ENCODE measurements around the gene TMEM179B. TPM values are rescaled to one million over a fixed set of nuclear protein-coding genes. Genes with fewer than 3 reads are reported as not detected.
"Not testable (repeated sequence)": the region's sequence is repeated elsewhere in the genome, so short reads cannot be mapped to it uniquely, and the experiment has no call there.

The TMEM179B gene, protein sequence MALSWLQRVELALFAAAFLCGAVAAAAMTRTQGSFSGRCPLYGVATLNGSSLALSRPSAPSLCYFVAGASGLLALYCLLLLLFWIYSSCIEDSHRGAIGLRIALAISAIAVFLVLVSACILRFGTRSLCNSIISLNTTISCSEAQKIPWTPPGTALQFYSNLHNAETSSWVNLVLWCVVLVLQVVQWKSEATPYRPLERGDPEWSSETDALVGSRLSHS
- 20.5 TPM for total RNA-seq
- long read RNA-seq, transcript TMEM179B-201 (5 exons, 1,023 nt), result major isoform, 11 of 19 reads
- long read RNA-seq, partial matches to known transcripts, result 1 of 19 reads
- long read RNA-seq, other reads (novel, unspliced or antisense), result 6 of 19 reads

DNA sequence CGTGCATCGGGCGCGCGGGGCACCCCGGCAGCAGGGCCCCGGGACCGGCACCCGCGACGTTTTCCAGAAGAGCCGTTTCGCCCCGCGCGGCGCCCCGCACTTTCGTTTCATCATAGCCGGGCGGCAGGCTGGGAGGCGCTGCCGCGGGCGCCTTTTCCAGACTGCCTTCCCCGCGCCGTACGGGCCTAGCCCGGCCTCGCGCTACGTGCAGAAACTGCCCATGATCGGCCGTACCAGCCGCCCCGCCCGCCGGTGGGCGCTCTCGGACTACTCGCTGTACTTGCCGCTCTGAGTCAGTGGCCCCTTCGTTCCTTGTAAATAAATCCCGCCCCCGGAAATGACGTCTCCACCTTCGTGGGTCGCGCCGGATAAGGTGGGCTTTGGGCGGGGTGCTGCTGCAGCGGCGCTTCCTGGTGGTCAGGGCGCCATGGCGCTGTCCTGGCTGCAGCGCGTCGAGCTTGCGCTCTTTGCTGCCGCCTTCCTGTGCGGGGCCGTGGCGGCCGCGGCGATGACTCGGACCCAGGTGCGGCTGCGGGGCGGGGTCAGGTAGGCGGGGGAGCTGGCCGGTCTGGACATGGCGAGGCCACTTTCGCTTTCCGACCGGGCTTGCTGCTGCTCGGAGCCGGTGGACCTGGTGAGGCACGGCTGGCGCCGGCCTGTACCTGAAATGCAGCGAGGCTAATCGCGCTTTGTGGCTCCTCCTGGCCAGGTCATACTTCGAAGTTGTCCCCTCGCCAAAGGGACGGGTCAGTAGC, at the start of gene TMEM179B:
TMEM179B (plus strand) TSS at position 398 of the 755 bp plus-strand sequence; CDS start at position 428, 30 bp downstream.
- H3K9me3 ChIP-seq (replicated peaks), result no peaks in the 10 kb centered on the region
- peak; percentile 97 for DNase-seq
- intact Hi-C loops (cut with micrococcal nuclease), result loop anchor here (5.0 kb wide), 1 partner anchor 75 kb away; no protein-coding TSS in a partner anchor
- peaks cover 31% of the 10 kb centered on the region for H3K36me3 ChIP-seq
- no peaks in the 10 kb centered on the region for H3K27me3 ChIP-seq (ENCODE audit: low read depth)
- H3K27ac ChIP-seq (replicated peaks), result peak within 1 kb of the TSS; percentile 100
- H3K4me3 ChIP-seq, result peak within 1 kb of the TSS; percentile 99
- TF ChIP-seq, protein P1, sequence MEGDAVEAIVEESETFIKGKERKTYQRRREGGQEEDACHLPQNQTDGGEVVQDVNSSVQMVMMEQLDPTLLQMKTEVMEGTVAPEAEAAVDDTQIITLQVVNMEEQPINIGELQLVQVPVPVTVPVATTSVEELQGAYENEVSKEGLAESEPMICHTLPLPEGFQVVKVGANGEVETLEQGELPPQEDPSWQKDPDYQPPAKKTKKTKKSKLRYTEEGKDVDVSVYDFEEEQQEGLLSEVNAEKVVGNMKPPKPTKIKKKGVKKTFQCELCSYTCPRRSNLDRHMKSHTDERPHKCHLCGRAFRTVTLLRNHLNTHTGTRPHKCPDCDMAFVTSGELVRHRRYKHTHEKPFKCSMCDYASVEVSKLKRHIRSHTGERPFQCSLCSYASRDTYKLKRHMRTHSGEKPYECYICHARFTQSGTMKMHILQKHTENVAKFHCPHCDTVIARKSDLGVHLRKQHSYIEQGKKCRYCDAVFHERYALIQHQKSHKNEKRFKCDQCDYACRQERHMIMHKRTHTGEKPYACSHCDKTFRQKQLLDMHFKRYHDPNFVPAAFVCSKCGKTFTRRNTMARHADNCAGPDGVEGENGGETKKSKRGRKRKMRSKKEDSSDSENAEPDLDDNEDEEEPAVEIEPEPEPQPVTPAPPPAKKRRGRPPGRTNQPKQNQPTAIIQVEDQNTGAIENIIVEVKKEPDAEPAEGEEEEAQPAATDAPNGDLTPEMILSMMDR (IDR thresholded peaks at IDR 0.05; ENCODE audit: borderline replicate concordance), result peak; percentile 29
- H3K4me1 ChIP-seq, result peaks cover 68% of the 10 kb centered on the region

DNA sequence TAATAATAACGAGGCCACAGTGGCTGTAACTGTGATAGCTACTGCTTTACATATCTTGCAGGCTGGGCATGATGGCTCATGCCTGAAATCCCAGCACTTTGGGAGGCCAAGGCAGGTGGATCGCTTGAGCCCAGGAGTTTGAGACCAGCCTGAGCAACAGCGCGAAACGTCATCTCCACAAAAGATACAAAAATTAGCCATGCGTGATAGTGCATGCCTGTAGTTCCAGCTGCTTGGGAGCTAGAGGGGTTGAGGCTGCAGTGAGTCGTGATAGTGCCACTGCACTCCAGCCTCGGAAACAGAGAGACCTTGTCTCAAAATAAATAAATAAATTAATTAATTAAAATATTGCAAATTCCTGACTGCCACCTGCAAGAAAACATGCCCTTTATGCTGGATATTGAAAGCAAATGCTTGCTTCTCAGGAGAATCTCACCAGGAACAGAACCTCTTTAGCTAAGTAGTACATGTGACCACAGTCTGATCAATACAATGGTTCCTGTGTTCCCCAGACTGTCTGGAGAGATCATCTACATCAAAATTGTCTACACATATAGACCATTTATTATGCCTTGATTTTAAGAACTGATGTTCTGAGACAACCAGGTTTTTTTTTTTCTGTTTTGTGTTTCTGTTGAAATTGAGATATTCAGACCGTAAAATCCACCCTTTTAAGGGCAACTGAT, 39.6 kb upstream of the TMEM179B start:
- TF ChIP-seq, protein P1 (IDR thresholded peaks at IDR 0.05; ENCODE audit: borderline replicate concordance), result no peak
- peaks cover 25% of the 10 kb centered on the region for H3K4me1 ChIP-seq
- H3K4me3 ChIP-seq, result no peak overlapping the region
- no peak for DNase-seq
- peaks cover 8% of the 10 kb centered on the region for H3K36me3 ChIP-seq
- H3K27ac ChIP-seq (replicated peaks), result no peak overlapping the region
- intact Hi-C loops (cut with micrococcal nuclease), result no loop called here
- no peaks in the 10 kb centered on the region for H3K9me3 ChIP-seq (replicated peaks)
- no peaks in the 10 kb centered on the region for H3K27me3 ChIP-seq (ENCODE audit: low read depth)

DNA sequence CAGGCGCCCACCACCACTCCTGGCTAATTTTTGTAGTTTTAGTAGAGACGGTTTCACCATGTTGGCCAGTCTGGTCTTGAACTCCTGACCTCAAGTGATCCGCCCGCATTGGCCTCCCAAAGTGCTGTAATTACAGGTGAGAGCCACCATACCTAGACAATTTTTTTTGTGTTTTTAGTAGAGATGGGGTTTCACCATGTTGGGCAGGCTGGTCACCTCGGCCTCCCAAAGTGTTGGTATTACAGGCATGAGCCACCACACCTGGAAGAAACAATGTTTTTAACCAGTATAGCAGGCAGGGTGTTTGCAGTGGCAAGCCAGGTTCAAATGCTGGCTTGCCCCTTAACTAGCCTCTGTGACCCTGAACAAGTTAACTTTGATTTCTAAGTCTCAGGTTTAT, 37.3 kb upstream of the TMEM179B start:
- DNase-seq; intact Hi-C loops (cut with micrococcal nuclease); H3K27ac ChIP-seq (replicated peaks): not testable (repeated sequence)

DNA sequence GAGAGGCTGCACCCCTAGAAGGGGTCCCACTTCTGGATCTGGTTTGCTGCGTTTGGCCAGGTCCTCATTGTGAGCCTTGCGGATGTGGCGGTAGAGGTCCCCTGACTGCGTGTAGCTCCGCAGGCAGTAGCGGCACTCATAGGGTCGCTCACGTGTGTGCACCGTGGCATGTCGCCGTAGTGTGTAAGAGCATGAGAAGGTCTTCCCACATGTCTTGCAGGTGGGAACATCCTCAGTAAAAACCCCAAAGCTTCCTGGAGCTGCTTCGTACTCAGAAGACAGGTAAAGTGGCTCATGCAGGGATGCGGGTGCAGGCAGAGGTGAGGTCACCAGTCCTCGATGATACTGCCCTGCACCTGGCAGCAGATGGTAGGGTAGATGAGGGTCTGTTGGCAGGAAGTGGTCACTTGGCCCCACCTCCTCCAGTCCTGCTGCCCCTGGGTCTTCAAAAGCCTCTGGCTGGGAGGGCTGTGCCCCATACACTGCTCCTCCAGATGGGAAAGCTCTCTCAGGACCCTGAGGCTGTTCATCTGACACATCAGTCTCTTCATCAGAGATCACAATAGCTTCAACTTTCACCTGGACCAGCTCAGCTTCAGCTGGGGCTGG, 34.9 kb upstream of the TMEM179B start:
- peak overlapping the region; percentile 98 for H3K27ac ChIP-seq (replicated peaks)
- no peaks in the 10 kb centered on the region for H3K9me3 ChIP-seq (replicated peaks)
- intact Hi-C loops (cut with micrococcal nuclease), result no loop called here
- peaks cover 41% of the 10 kb centered on the region for H3K4me1 ChIP-seq
- H3K27me3 ChIP-seq (ENCODE audit: low read depth), result no peaks in the 10 kb centered on the region
- DNase-seq, result no peak
- TF ChIP-seq, protein P1 (IDR thresholded peaks at IDR 0.05; ENCODE audit: borderline replicate concordance), result no peak
- H3K36me3 ChIP-seq, result peaks cover 14% of the 10 kb centered on the region
- H3K4me3 ChIP-seq, result no peak overlapping the region

More for the DNA sequence above, 37.3 kb upstream of the TMEM179B start:
- H3K4me3 ChIP-seq; H3K9me3 ChIP-seq (replicated peaks); H3K27me3 ChIP-seq (ENCODE audit: low read depth): not testable (repeated sequence)
- Histone ChIP-seq H3K36me3 (peaks cover 14% of the 10 kb centered on the region), H3K4me1 (peaks cover 41% of the 10 kb centered on the region)

DNA sequence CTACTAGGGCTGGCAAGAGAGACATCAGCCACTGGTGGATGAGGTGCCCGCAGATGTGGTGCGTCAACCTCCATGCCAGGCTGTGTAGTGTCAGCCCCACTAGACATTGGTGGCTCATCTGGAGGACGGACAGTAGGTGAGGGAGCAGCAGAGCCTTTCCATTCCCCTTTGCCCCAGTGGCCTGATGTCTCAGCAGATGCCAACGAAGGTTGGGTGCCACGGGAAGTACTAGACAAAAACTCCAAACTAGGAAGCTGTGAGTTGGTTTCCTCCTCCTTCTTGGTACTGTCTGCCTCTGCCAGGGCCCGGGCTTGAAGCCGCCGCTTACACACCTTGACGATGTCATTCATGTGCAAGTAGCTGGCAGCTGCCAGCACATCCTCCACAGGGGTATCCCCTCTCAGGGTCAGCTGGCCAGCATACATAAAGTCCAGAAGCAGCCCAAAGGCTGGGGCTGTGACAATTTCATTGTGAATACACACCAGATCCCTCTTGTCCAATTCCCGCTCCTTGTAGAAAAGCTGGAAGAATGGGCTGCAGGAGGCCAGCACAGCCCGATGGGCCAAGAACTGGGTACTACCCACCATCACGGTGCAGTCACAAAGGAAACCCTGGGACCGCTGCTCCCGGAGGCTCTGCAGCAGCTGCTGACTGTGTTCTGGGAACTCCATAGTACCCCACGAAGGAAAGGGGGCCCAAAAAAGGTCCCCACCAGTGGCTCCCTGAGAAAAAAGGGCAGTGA, 34.0 kb upstream of the TMEM179B start:
- no peak for DNase-seq
- Histone ChIP-seq H3K4me1 (peaks cover 41% of the 10 kb centered on the region), H3K9me3 (replicated peaks) (no peaks in the 10 kb centered on the region), H3K36me3 (peaks cover 14% of the 10 kb centered on the region), H3K4me3 (peak overlapping the region; percentile 76), H3K27ac (replicated peaks) (peak overlapping the region; percentile 98), H3K27me3 (ENCODE audit: low read depth) (no peaks in the 10 kb centered on the region)
- intact Hi-C loops (cut with micrococcal nuclease), result no loop called here
- TF ChIP-seq, protein P1 (IDR thresholded peaks at IDR 0.05; ENCODE audit: borderline replicate concordance), result no peak

Data from left ventricle myocardium inferior (tissue), 1 donor.